GM12878 (cell line): Measurements from ENCODE around the gene VPS39.

Experiments used
- GABPA ChIP-seq: IDR thresholded peaks from 2 replicates; pipeline ENCODE4 v1.6.1; 2014; ENCODE audit warnings: antibody characterized with exemption, low read depth, mild to moderate bottlenecking, inconsistent platforms
- HDAC6 ChIP-seq: fragments of 200-600 bp; sonication (generic); IDR thresholded peaks from one replicate; pipeline ENCODE4 v1.8.0; 2017; ENCODE audit warnings: antibody characterized with exemption; ENCODE audit not compliant: unreplicated experiment
- NFYB ChIP-seq: IDR thresholded peaks from 2 replicates; pipeline ENCODE4 v1.6.1; 2011; ENCODE audit warnings: low read depth, mild to moderate bottlenecking, low read length, improper control_type of control experiment, moderate library complexity; ENCODE audit not compliant: insufficient read depth
- POLR2A ChIP-seq: IDR thresholded peaks from 2 replicates; pipeline ENCODE4 v1.6.1; 2011; ENCODE audit warnings: low read depth, mild to moderate bottlenecking, low read length
- RCOR1 ChIP-seq: conservative IDR thresholded peaks from 2 replicates; pipeline ENCODE4 v1.6.1; 2012; ENCODE audit warnings: low read depth, low read length, improper control_type of control experiment
- SP1 ChIP-seq: IDR thresholded peaks from one replicate; pipeline ENCODE4 v1.6.1; 2011; ENCODE audit warnings: low read depth, low read length
- TCF12 ChIP-seq: IDR thresholded peaks from 2 replicates; pipeline ENCODE4 v1.6.1; 2011; ENCODE audit warnings: low read depth, mild to moderate bottlenecking, low read length
- TCF7 ChIP-seq: IDR thresholded peaks from 2 replicates; pipeline ENCODE4 v1.6.1; 2014; ENCODE audit warnings: antibody characterized with exemption, borderline replicate concordance
- TF ChIP-seq, protein P1 (sequence below), 3 experiments: IDR thresholded peaks in 2 of 3; conservative IDR thresholded peaks in 1 of 3; 2 replicates each; pipeline ENCODE4 v1.5.1; 2011; ENCODE audit warnings: low read depth in 3 of 3, low read length in 3 of 3, mild to moderate bottlenecking in 3 of 3, control low read depth in 2 of 3, moderate library complexity in 2 of 3, inconsistent platforms in 1 of 3, mixed read lengths in 1 of 3; ENCODE audit not compliant: control insufficient read depth in 2 of 3, insufficient read depth in 1 of 3; ENCODE audit errors: extremely low read depth in 1 of 3

GRCh38 chr15:42210696-42211095 is 2.6 kb upstream of the VPS39 start:
- TF ChIP-seq, protein P1, sequence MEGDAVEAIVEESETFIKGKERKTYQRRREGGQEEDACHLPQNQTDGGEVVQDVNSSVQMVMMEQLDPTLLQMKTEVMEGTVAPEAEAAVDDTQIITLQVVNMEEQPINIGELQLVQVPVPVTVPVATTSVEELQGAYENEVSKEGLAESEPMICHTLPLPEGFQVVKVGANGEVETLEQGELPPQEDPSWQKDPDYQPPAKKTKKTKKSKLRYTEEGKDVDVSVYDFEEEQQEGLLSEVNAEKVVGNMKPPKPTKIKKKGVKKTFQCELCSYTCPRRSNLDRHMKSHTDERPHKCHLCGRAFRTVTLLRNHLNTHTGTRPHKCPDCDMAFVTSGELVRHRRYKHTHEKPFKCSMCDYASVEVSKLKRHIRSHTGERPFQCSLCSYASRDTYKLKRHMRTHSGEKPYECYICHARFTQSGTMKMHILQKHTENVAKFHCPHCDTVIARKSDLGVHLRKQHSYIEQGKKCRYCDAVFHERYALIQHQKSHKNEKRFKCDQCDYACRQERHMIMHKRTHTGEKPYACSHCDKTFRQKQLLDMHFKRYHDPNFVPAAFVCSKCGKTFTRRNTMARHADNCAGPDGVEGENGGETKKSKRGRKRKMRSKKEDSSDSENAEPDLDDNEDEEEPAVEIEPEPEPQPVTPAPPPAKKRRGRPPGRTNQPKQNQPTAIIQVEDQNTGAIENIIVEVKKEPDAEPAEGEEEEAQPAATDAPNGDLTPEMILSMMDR (IDR thresholded peaks at IDR 0.05 in 2 of 3, conservative IDR thresholded peaks at IDR 0.05 in 1 of 3; ENCODE audit: control insufficient read depth in 2 of 3, extremely low read depth in 1 of 3, insufficient read depth in 1 of 3, low read depth in 3 of 3, low read length in 3 of 3) = no peak
- no peak for TF ChIP-seq RCOR1
- no peak for TF ChIP-seq NFYB
- no peak for TF ChIP-seq HDAC6
- TF ChIP-seq TCF12 = no peak
- no peak for TF ChIP-seq GABPA
- no peak for TF ChIP-seq POLR2A
- no peak for TF ChIP-seq TCF7
- no peak for TF ChIP-seq SP1
